ENCODE measurements around the gene CAST.
"Not testable (repeated sequence)": the region's sequence is repeated elsewhere in the genome, so short reads cannot be mapped to it uniquely, and the experiment has no call there.

CAST gene

DNA sequence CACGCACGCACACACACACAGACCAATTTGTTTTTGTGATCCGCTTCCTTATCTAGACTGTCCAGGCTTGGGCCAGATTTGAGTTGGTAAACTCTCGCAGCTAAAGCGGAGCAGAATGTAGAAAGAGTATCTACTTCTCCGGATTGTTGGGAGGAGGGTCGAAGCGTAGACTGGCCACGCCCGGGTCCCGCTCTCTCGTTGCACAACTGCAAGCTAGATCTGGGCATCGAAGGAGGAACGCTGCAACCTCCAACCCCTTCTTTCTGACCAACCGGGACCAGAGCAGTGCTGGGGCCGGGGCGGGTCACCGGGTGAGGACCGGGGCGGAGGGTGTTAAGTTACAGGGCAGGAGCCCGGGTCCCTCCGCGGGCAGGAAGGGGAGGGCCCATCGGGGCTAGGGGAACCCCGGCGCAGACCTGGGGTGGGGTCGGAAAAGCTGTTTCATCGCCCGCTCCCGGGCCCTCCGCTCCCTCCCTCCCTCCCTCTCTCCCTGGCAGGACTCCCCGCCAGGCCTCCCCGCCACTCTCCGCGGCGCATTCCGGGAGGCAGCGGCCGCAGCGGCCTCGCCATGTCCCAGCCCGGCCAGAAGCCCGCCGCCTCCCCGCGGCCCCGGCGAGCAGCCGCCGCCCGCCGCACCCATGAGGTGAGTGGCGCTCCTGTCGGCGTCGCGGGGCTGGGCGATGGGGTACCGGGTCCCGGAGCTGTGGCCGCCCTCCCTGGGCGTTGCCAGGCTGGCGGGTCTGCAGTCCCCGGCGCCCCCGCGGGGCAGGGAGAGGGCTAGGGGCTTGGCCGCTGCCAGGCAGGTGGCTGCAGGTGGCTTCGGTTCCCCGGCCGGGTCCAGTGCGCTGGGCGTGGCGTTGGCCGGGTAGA lies at the start of gene CAST:
Gene CAST (plus strand): TSS at position 522 of the 870 bp plus-strand sequence. CDS start 47 bp downstream, at position 569.
- intact Hi-C loops (cut with DNase I): no loop called here
- peak; percentile 39 to 81 (median 68) for DNase-seq

GRCh38 chr5:96614110-96614691 lies 48.0 kb upstream of the CAST start:
- intact Hi-C loops (cut with DNase I): loop anchor here (10.0 kb wide), 2 partner anchors 71 to 551 kb away; no protein-coding TSS in a partner anchor
- peak in 38 of 42 donors; percentile 6 to 90 (median 61) for DNase-seq

GRCh38 chr5:96615223-96615622 lies 47.0 kb upstream of the CAST start:
- no peak for DNase-seq
- intact Hi-C loops (cut with DNase I): loop anchor here (10.0 kb wide), 2 partner anchors 70 to 550 kb away; no protein-coding TSS in a partner anchor

DNA sequence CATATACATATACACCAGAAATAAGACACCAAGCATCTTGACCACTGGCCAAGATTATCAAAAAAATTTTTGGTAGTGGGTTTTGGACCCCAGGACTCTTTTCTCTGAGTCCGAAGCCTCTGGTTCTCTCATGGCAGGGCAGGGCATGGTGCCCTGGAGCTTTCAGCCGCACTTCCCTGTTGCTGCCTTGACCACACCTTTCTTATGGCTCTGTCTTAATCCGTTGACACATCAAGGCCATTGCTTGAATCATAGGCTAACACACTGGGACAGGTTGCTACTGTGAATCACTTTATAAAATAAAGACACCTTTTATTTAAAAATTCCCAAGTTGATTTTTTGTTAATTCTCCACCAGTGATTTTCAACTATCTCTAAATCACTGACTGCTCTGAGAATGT lies 45.4 kb upstream of the CAST start:
- intact Hi-C loops (cut with DNase I): loop anchor here (10.0 kb wide), 2 partner anchors 68 to 548 kb away; no protein-coding TSS in a partner anchor
- DNase-seq: no peak

- DNase-seq: not testable (repeated sequence)
- intact Hi-C loops (cut with DNase I): loop anchor here (10.0 kb wide), 2 partner anchors 66 to 546 kb away; no protein-coding TSS in a partner anchor
Observed at GRCh38 chr5:96618311-96619016, 43.7 kb upstream of the CAST start.

DNA sequence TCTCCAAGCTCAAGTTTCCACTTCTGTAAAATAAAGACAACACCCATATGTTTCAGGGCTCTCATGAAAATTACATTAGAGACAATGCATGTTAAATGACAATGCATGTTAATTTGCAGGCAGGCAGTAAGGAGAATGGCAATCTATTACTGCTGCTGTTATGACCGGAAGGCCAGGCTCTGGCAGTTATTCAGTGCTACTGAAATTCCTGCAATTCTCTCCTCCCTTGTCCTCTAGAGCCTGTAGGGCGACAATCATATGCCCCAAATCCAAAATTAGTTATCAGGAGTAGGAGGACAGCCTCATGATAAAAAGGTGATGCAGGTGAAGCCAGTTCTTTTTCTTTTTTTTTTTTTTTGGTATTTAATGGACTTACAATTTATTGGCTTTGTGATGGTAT lies 42.2 kb upstream of the CAST start:
- DNase-seq: no peak
- intact Hi-C loops (cut with DNase I): loop anchor here (10.0 kb wide), 2 partner anchors 65 to 545 kb away; no protein-coding TSS in a partner anchor

- DNase-seq: no peak
- intact Hi-C loops (cut with DNase I): no loop called here
Observed at GRCh38 chr5:96624596-96624995, 37.6 kb upstream of the CAST start.

GRCh38 chr5:96625365-96625764 lies 36.8 kb upstream of the CAST start:
- DNase-seq: no peak
- intact Hi-C loops (cut with DNase I): no loop called here

- intact Hi-C loops (cut with DNase I): no loop called here
- DNase-seq: no peak
Observed at GRCh38 chr5:96626956-96627355, 35.2 kb upstream of the CAST start.

DNA sequence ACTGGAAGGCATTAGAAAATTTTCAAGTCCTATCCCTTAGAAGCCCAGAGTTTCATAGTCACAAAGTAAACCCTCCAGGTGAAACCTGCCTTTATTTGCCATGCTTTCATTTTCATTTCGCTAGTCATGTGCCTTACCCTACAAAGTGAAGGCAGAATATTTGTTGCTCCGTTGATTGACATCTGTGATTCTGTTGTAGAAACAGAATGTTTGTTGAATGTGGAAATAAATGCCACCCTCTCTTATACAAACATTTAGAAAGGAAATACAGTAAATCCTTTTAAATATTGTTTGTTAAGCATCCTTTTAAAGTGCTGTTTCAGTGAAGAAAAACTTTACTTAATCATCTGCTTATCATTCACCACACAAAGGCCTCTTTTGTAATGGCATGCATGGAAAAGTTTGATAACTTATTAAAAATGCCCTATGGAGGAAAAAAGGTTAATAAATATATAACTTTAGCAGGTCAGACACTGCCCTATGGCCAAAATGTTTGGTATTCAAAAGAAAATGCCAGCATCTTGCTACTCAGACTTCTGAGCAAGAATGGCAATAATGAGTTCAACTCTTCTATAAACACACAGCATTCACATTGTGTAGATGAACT lies 34.3 kb upstream of the CAST start:
- intact Hi-C loops (cut with DNase I): no loop called here

GRCh38 chr5:96628406-96628805 lies 33.8 kb upstream of the CAST start:
- intact Hi-C loops (cut with DNase I): no loop called here
- DNase-seq: no peak

More for the DNA sequence above, 34.3 kb upstream of the CAST start:
- DNase-seq: no peak

GRCh38 chr5:96629774-96630173 lies 32.4 kb upstream of the CAST start:
- no peak for DNase-seq
- intact Hi-C loops (cut with DNase I): no loop called here

- intact Hi-C loops (cut with DNase I): no loop called here
- no peak for DNase-seq
Observed at GRCh38 chr5:96633820-96634219, 28.4 kb upstream of the CAST start.

DNA sequence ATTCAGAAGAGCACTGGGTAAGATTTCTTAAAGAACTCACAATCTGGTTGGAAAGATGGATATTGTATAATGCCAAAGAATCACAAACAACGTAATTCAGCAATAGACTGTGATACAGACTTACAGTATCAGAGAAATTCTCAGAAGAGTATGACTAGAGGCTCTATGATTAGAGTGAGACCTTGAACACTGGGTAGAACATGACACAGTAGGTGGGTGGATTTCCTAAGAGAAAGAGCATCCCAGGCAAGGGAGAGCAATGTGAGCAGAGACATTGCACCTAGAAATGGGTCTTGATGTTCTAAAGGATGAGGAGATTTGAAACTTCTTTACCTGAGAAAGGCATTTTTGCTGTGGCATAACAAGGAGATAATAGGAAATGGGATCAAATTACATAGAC lies 27.3 kb upstream of the CAST start:
- intact Hi-C loops (cut with DNase I): no loop called here
- no peak for DNase-seq

DNA sequence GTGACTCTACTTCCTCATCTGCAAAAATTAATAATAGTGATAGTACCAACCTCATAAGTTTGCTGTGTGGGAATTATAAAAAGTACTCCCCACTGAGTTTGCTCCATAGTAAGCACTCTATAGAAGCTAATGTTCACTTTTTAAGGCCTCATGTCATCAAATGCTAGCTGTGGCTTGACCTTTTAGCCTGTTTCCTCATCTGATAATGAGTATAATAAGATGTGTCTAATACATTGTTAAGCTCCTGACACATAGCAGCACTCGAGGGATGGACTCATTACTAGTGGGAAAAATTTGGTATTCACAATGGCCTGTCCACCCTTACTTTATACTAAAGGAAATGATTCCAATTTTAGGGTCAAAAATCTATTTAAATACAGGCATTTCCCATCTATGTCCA lies 26.1 kb upstream of the CAST start:
- intact Hi-C loops (cut with DNase I): no loop called here
- DNase-seq: no peak

DNA sequence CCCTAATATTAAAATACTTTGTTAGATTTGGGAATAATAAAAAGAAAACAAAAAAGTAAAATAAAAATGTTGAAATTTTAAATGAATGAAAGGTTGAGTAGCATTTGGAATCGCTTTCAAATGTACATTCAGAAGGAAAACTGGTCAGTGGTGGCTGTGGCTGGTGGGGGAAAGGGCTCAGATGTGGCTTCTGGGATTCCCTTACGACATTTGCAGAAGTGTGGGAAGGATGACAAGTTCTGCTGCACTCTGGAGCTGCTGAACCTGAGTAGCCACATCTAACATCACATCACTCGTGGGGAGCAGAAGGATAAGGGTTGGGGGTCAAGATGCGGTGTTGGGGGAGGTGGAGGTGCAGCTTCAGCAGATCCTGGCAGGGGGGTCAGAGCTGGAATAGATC lies 25.6 kb upstream of the CAST start:
- no peak for DNase-seq
- intact Hi-C loops (cut with DNase I): no loop called here

GRCh38 chr5:96637196-96637595 lies 25.0 kb upstream of the CAST start:
- no peak for DNase-seq
- intact Hi-C loops (cut with DNase I): no loop called here

DNA sequence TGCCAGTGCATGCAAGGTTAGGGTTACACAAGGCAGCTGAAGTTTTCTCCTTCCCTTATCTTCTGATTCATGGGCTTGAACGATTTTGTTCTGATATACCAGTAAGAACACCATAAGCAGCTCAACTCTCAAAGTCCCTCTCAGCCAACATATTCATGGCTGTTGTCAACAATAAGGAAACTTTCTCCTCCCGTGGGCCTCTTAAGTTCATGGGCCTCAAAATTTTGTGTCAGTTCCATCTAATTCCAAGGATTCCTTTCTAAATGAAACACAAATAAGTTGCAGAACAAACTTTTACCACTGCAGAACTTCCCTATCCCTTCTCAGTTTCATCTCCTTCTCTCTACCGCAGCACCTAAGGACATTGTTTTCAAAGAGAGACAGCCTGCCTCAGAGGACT lies 23.6 kb upstream of the CAST start:
- intact Hi-C loops (cut with DNase I): no loop called here
- DNase-seq: no peak

DNA sequence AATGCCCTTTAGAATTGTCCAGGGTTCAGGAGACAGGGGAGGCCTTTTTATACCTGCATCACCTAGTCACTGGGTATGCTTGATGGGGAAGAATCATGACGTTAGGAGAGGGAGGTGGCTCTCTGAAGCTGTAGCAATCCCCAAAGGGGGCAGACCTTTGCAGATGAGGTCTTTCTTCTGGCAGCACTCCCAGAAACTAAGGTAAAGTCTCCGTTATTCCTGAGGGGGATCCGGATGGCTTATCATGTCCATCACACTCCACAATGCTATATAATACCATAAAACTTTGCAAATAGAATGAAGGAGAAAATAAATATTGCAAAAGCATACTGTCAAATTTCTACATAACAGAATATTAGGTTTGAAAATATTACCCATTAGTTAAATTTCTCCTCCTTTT lies 21.5 kb upstream of the CAST start:
- DNase-seq: no peak
- intact Hi-C loops (cut with DNase I): no loop called here
